ENCODE data around the gene SLC49A3.
"Not testable (repeated sequence)": the region's sequence is repeated elsewhere in the genome, so short reads cannot be mapped to it uniquely, and the experiment has no call there.

The SLC49A3 gene

GRCh38 chr4:721261-722168 lies 32.6 kb upstream of the SLC49A3 start:
- DNase-seq = no peak

DNA sequence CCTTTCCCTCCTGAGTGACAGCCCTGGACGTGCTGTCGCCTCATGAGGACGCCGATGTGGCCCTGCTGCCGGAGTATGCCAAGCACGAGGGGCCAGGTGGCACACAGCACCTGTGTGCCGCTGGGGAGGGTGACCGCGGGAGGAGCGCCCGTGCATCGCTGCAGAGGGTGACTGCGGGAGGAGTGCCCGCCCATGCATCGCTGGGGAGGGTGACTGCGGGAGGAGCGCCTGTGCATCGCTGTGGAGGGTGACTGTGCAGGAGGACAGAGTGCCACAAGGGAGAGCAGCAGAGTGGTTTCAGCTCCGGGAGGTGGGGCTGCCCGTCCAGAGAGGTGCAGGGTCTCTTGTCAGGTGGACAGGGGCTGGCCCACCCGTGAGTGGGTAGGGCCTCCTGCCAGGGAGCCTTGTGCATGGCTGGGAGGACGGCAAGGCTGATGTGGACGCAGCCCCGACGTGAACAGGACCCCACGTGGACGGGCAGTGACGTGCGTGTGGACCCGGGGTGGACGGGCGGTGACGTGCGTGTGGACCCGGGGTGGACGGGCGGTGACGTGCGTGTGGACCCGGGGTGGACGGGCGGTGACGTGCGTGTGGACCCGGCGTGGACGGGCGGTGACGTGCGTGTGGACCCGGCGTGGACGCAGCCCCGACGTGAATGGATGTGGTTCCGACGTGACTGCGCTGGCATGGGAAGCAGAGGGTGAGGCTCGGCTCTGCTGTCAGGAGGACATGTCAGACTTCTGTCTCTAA lies 31.3 kb upstream of the SLC49A3 start:
- DNase-seq = no peak

- no peak for DNase-seq
Observed at GRCh38 chr4:718460-718859, 29.5 kb upstream of the SLC49A3 start.

- DNase-seq = no peak
Observed at GRCh38 chr4:717601-718320, 28.8 kb upstream of the SLC49A3 start.

DNA sequence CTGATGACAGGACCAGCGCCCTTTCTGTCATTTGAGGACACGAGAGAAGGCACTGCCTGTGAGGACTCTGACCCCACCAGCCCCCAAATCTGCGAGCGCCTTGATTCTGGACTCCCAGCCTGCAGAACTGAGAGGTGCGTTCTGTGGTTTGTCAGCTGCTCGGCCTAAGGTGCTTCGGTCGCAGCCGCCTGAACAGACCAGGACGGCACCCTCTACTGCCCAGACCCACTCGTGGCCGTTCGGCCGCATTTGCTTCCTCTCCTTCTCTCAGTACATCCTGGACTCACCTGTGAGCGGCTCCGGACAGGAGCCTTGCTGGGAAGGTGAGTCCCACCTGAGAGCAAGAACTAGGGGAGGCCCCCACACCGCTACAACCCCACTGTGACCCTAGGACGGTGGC lies 25.1 kb upstream of the SLC49A3 start:
- no peak for DNase-seq

DNA sequence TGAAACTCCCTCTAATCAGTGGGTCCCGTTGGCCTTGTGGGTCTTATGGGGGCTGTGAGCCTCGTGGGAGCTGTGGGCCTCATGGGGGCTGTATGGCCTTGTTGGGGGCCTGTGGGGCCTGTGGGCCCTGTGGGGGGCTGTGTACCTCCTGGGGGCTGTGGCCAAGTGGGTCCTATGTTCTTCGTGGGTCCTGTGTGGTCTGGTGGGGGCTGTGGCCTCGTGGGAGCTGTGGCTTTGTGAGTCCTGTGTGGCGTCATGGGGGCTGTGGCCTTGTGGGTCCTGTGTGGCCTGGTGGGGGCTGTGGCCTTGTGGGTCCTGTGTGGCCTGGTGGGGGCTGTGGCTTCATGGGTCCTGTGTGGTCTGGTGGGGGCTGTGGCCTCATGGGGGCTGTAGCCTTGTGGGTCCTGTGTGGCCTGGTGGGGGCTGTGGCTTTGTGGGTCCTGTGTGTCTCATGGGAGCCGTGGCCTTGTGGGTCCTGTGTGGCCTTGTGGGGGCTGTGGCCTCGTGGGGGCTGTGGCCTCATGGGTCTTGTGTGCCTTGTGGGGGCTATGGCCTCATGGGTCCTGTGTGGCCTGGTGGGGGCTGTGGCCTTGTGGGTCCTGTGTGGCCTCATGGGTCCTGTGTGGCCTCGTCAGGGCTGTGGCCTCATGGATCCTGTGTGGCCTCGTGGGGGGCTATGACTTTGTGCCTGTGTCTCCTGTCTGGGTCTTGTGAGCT lies 24.1 kb upstream of the SLC49A3 start:
- no peak for DNase-seq

GRCh38 chr4:712093-712492 lies 23.1 kb upstream of the SLC49A3 start:
- no peak for DNase-seq

- no peak for DNase-seq
Observed at GRCh38 chr4:710916-711315, 22.0 kb upstream of the SLC49A3 start.

DNA sequence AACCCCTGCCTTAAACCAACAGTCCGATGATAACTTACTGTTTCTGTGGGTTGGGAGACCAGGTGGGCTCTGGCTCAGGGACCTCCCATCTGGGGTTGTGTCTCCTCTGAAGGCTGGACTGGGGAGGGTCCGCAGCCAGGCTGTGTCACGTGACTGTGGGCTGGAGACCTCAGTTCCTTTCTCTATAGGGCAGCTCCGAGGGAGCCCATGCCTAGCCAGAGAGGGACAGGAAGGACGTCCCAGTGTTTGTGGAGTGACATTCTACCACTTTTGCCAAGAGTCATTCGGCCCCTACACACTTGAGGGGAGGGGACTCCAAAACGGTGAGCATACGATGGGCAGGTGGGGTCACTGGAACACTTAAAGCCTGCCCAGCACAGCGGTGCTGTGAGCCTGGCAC lies 21.2 kb upstream of the SLC49A3 start:
- no peak for DNase-seq

GRCh38 chr4:709348-709747 lies 20.4 kb upstream of the SLC49A3 start:
- no peak for DNase-seq

DNA sequence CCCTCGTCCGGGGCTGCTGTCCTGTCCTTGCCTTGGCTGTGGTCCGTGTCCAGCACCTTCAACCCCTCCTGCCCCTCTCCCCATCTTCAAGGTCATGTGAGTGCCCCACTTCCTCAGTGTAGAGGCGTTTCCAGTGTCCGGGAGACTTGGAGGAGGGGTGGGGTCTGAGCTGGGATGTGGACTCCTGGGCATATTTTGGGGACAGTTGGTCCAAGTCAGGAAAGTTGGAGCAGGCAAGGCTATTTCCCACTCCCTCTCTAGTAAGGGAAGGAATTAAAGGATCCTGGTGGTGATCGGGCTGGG lies 19.6 kb upstream of the SLC49A3 start:
- DNase-seq = no peak

GRCh38 chr4:707929-708630 lies 19.1 kb upstream of the SLC49A3 start:
- DNase-seq = no peak

GRCh38 chr4:706834-707598 lies 18.1 kb upstream of the SLC49A3 start:
- no peak for DNase-seq

DNA sequence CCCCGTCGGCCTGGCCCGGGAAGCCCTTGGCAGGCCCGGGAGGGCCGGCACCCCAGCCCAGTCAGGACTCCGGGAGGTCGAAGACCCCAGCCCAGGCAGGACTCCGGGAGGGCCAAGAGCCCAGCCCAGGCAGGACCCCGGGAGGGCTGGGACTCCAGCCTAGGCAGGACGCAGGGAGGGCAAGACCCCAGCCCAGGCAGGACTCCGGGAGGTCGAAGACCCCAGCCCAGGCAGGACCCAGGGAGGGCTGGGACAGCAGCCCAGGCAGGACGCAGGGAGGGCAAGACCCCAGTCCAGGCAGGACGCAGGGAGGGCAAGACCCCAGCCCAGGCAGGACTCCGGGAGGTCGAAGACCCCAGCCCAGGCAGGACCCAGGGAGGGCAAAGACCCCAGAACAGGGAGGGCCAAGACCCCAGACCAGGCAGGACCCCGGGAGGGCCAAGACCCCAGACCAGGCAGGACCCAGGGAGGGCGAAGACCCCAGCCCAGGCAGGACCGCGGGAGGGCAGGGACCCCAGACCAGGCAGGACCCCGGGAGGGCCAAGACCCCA lies 17.2 kb upstream of the SLC49A3 start:
- DNase-seq = not testable (repeated sequence)

GRCh38 chr4:705278-706082 lies 16.5 kb upstream of the SLC49A3 start, which contains the start of gene PCGF3:
Gene PCGF3 (plus strand): TSS chr4:705832. CDS start chr4:733681, 27,849 bp downstream.
- DNase-seq = peak; percentile 96

- DNase-seq = no peak
Observed at GRCh38 chr4:704971-705277, 16.0 kb upstream of the SLC49A3 start.

- no peak for DNase-seq
Observed at GRCh38 chr4:704198-704891, 15.4 kb upstream of the SLC49A3 start.

- DNase-seq = no peak
Observed at GRCh38 chr4:703336-704197, 14.6 kb upstream of the SLC49A3 start.

GRCh38 chr4:702618-703048 lies 13.7 kb upstream of the SLC49A3 start:
- no peak for DNase-seq
